RWPE2 (cell line): ENCODE data around the gene GP2.

Source experiments
- ATAC-seq: fragments of 200-7000 bp; cut with Tn5 transposase; 3 replicates; pipeline ENCODE4 v1.9.1; 2021; ENCODE audit warnings: low read depth
- DNase-seq: peaks from one replicate; pipeline ENCODE4 v3.0.0-alpha.2; 2020; ENCODE audit warnings: low spot score
- H3K27ac ChIP-seq: fragments of 450-650 bp; 2 replicates; pipeline ENCODE4 v1.5.1; 2017; ENCODE audit warnings: mild to moderate bottlenecking; ENCODE audit not compliant: poor library complexity, severe bottlenecking
- H3K27me3 ChIP-seq: fragments of 250-450 bp; sonication (Bioruptor Pico); 2 replicates; pipeline ENCODE4 v1.5.1; 2021; ENCODE audit warnings: mild to moderate bottlenecking, moderate library complexity; ENCODE audit not compliant: insufficient read depth, poor library complexity, severe bottlenecking
- H3K36me3 ChIP-seq: fragments of 250-450 bp; sonication (Bioruptor Pico); 2 replicates; pipeline ENCODE4 v1.5.1; 2020; ENCODE audit warnings: low read depth, mild to moderate bottlenecking, moderate library complexity
- H3K4me1 ChIP-seq: fragments of 250-450 bp; sonication (Bioruptor Pico); 2 replicates; pipeline ENCODE4 v1.5.1; 2021; ENCODE audit warnings: mild to moderate bottlenecking, moderate library complexity; ENCODE audit not compliant: insufficient read depth, poor library complexity, severe bottlenecking
- H3K4me3 ChIP-seq: fragments of 250-450 bp; sonication (Bioruptor Pico); 2 replicates; pipeline ENCODE4 v1.5.1; 2021; ENCODE audit warnings: mild to moderate bottlenecking, moderate library complexity; ENCODE audit not compliant: severe bottlenecking
- H3K9me3 ChIP-seq: fragments of 250-450 bp; sonication (Bioruptor Pico); 2 replicates; pipeline ENCODE4 v1.5.1; 2021; ENCODE audit warnings: mild to moderate bottlenecking, moderate library complexity; ENCODE audit not compliant: severe bottlenecking
- CTCF ChIP-seq: fragments of 450-650 bp; IDR thresholded peaks from one replicate; pipeline ENCODE4 v1.5.1; 2017; ENCODE audit warnings: mild to moderate bottlenecking, moderate library complexity; ENCODE audit not compliant: poor library complexity, severe bottlenecking

The GP2 gene

GRCh38 chr16:20359997-20360396 lies 32.7 kb upstream of the GP2 start:
- H3K4me3 ChIP-seq = no peak overlapping the region
- no peak for DNase-seq
- no peak for TF ChIP-seq CTCF
- H3K27ac ChIP-seq = no peak overlapping the region
- no peaks in the 10 kb centered on the region for H3K9me3 ChIP-seq
- peaks cover 13% of the 10 kb centered on the region for H3K27me3 ChIP-seq
- H3K36me3 ChIP-seq = no peaks in the 10 kb centered on the region
- ATAC-seq = no peak
- no peaks in the 10 kb centered on the region for H3K4me1 ChIP-seq

- Histone ChIP-seq H3K27me3 (peaks cover 15% of the 10 kb centered on the region), H3K36me3 (no peaks in the 10 kb centered on the region), H3K9me3 (no peaks in the 10 kb centered on the region), H3K27ac (no peak overlapping the region), H3K4me3 (no peak overlapping the region), H3K4me1 (no peaks in the 10 kb centered on the region)
- no peak for TF ChIP-seq CTCF
- ATAC-seq (no peak), DNase-seq (no peak)
These were observed 27.9 kb upstream of the GP2 start for GRCh38 chr16:20355114-20355782.

GRCh38 chr16:20353379-20353778 lies 26.1 kb upstream of the GP2 start:
- H3K4me3 ChIP-seq = no peak overlapping the region
- no peak overlapping the region for H3K27ac ChIP-seq
- TF ChIP-seq CTCF = no peak
- H3K27me3 ChIP-seq = peaks cover 12% of the 10 kb centered on the region
- no peak for DNase-seq
- H3K36me3 ChIP-seq = no peaks in the 10 kb centered on the region
- ATAC-seq = no peak
- H3K4me1 ChIP-seq = no peaks in the 10 kb centered on the region
- H3K9me3 ChIP-seq = no peaks in the 10 kb centered on the region

DNA sequence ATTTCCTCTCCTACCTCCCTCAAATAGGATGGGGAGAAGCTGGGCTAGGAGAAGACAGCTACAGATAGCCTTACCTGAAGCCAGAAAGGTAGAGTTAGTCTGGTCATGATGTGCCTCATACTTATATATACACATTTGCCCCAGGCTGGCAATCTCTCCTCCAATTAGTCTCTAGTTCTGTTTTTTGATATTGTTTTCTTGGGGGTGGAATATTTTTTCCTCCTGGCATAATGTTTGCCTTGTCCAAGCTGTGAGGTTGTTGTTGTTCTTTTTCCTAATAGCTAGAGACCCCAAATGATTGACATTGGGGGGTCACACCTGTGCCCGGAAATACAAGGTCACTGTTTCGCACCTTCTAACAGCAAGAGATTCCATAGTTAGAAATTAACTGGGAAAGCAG lies 25.3 kb upstream of the GP2 start, which contains the start of gene UMOD:
UMOD (minus strand) TSS at position 101 of the 400 bp plus-strand sequence. CDS start 1,978 bp downstream, outside the sequence.
- Histone ChIP-seq H3K27ac (no peak within 1 kb of the TSS), H3K36me3 (no peaks in the 10 kb centered on the region), H3K4me1 (no peaks in the 10 kb centered on the region), H3K27me3 (peaks cover 12% of the 10 kb centered on the region), H3K4me3 (no peak within 1 kb of the TSS), H3K9me3 (no peaks in the 10 kb centered on the region)
- TF ChIP-seq CTCF = no peak
- no peak for ATAC-seq
- DNase-seq = no peak

GRCh38 chr16:20349615-20350014 lies 22.3 kb upstream of the GP2 start:
- no peak for ATAC-seq

More at GRCh38 chr16:20349615-20350014, 22.3 kb upstream of the GP2 start:
- no peak overlapping the region for H3K27ac ChIP-seq
- peaks cover 7% of the 10 kb centered on the region for H3K27me3 ChIP-seq
- H3K4me1 ChIP-seq = no peaks in the 10 kb centered on the region
- no peak overlapping the region for H3K4me3 ChIP-seq
- no peak for TF ChIP-seq CTCF
- no peaks in the 10 kb centered on the region for H3K36me3 ChIP-seq
- DNase-seq = no peak
- no peaks in the 10 kb centered on the region for H3K9me3 ChIP-seq
